Caco-2 (cell line): ENCODE measurements around the gene MAN1C1. TPM values are rescaled to one million over a fixed set of nuclear protein-coding genes. Genes with fewer than 3 reads are reported as not detected.

Experiments used
- BruUV-seq: library from RNA; stranded (reverse); fragments of 400-500 nt; replicated peaks from 2 replicates; lab custom pipeline; 2021; lab: Mats Ljungman, UMichigan
- CTCF ChIA-PET: fragments of 300-600 bp; sonication (Branson Sonifier 250); formaldehyde crosslinking; loops from one replicate; lab custom pipeline; 2022; ENCODE audit warnings: antibody characterized with exemption; lab: Charles Lee
- POLR2A ChIA-PET: fragments of 300-600 bp; sonication (Branson Sonifier 250); formaldehyde crosslinking; loops from one replicate; lab custom pipeline; 2022; ENCODE audit warnings: antibody characterized with exemption; lab: Charles Lee
- DNase-seq, 2 experiments: peaks; one replicate each; pipeline versions ENCODE4 v3.0.0 to v3.0.0-alpha.2; 2020 to 2022
- H3K27me3 ChIP-seq: replicated peaks from 2 replicates; pipeline ENCODE4 v1.6.0; 2011; ENCODE audit warnings: low read length; ENCODE audit not compliant: control insufficient read depth, insufficient read depth
- H3K36me3 ChIP-seq: 2 replicates; pipeline ENCODE4 v1.5.1; 2011; ENCODE audit warnings: low read length; ENCODE audit not compliant: control insufficient read depth, insufficient read depth
- H3K4me1 ChIP-seq: fragments of 250-450 bp; sonication (Bioruptor Pico); 2 replicates; pipeline ENCODE4 v1.5.1; 2020; ENCODE audit warnings: mild to moderate bottlenecking
- H3K4me3 ChIP-seq: 2 replicates; pipeline ENCODE4 v1.5.1; 2011; ENCODE audit warnings: low read depth, mild to moderate bottlenecking, control low read depth, low read length
- H3K9me3 ChIP-seq: fragments of 250-450 bp; sonication (Bioruptor Pico); 2 replicates; pipeline ENCODE4 v1.5.1; 2020; ENCODE audit warnings: mild to moderate bottlenecking, moderate library complexity
- H3K27ac Mint-ChIP-seq: one replicate; pipeline ENCODE4 v1.8.0; 2022; ENCODE audit warnings: mixed read lengths; ENCODE audit not compliant: unreplicated experiment
- H3K27me3 Mint-ChIP-seq: one replicate; pipeline ENCODE4 v1.8.0; 2022; ENCODE audit warnings: mixed read lengths; ENCODE audit not compliant: insufficient read depth, unreplicated experiment
- H3K36me3 Mint-ChIP-seq: one replicate; pipeline ENCODE4 v1.8.0; 2022; ENCODE audit warnings: mild to moderate bottlenecking, mixed read lengths; ENCODE audit not compliant: insufficient read depth, unreplicated experiment
- H3K4me1 Mint-ChIP-seq: one replicate; pipeline ENCODE4 v1.8.0; 2022; ENCODE audit warnings: low read depth, mixed read lengths; ENCODE audit not compliant: unreplicated experiment
- H3K4me3 Mint-ChIP-seq: one replicate; pipeline ENCODE4 v1.8.0; 2022; ENCODE audit warnings: mild to moderate bottlenecking, moderate library complexity, mixed read lengths; ENCODE audit not compliant: unreplicated experiment
- H3K9me3 Mint-ChIP-seq: one replicate; pipeline ENCODE4 v1.8.0; 2022; ENCODE audit warnings: mixed read lengths; ENCODE audit not compliant: unreplicated experiment
- CTCF ChIP-seq, 2 experiments: fragments of 200-600 bp in 1 of 2; IDR thresholded peaks; 1 replicate in 1 of 2; 2 replicates in 1 of 2; pipeline versions ENCODE4 v1.5.1 to v1.8.0; 2011 to 2022; ENCODE audit warnings: antibody characterized with exemption in 1 of 2, control low read depth in 1 of 2, inconsistent platforms in 1 of 2, low read depth in 1 of 2, low read length in 1 of 2, mild to moderate bottlenecking in 1 of 2, moderate library complexity in 1 of 2; ENCODE audit not compliant: insufficient read depth in 1 of 2, severe bottlenecking in 1 of 2, unreplicated experiment in 1 of 2
- intact Hi-C: fragments of 100-400 bp; cut with micrococcal nuclease; formaldehyde crosslinking; loops from one replicate; pipeline ENCODE4 v1.10.0; 2022; ENCODE audit not compliant: unreplicated experiment
- total RNA-seq: library from RNA; stranded (reverse); gene quantifications from 2 replicates; pipeline ENCODE4 v1.2.3, GENCODE V29; 2022

Gene MAN1C1
- total RNA-seq, 1 experiment from 2014 or later: 2.7 TPM

GRCh38 chr1:25675729-25676476, 59.3 kb downstream of the MAN1C1 start:
- Mint-ChIP-seq H3K9me3 (no peaks in the 10 kb centered on the region), H3K4me1 (no peaks in the 10 kb centered on the region), H3K36me3 (no peaks in the 10 kb centered on the region), H3K27me3 (no peaks in the 10 kb centered on the region), H3K4me3 (no peak overlapping the region), H3K27ac (no peak overlapping the region)
- Histone ChIP-seq H3K9me3 (no peaks in the 10 kb centered on the region), H3K4me1 (no peaks in the 10 kb centered on the region), H3K4me3 (no peak overlapping the region), H3K36me3 (no peaks in the 10 kb centered on the region), H3K27me3 (no peaks in the 10 kb centered on the region)
- ChIA-PET CTCF (no interaction called here), POLR2A (no interaction called here)
- no peak for TF ChIP-seq CTCF (IDR thresholded peaks at IDR 0.05; ENCODE audit: insufficient read depth in 1 of 2, low read depth in 1 of 2, low read length in 1 of 2, severe bottlenecking in 1 of 2, unreplicated experiment in 1 of 2)
- intact Hi-C loops: no loop called here
- no peak for DNase-seq
- BruUV-seq: no TSS peak

- Histone ChIP-seq H3K27me3 (no peaks in the 10 kb centered on the region), H3K4me1 (no peaks in the 10 kb centered on the region), H3K4me3 (no peak overlapping the region), H3K36me3 (no peaks in the 10 kb centered on the region), H3K9me3 (no peaks in the 10 kb centered on the region)
- H3K4me3 Mint-ChIP-seq: no peak overlapping the region
- no peaks in the 10 kb centered on the region for H3K9me3 Mint-ChIP-seq
- no peak overlapping the region for H3K27ac Mint-ChIP-seq
- TF ChIP-seq CTCF (IDR thresholded peaks at IDR 0.05; ENCODE audit: insufficient read depth in 1 of 2, low read depth in 1 of 2, low read length in 1 of 2, severe bottlenecking in 1 of 2, unreplicated experiment in 1 of 2): no peak
- no peaks in the 10 kb centered on the region for H3K27me3 Mint-ChIP-seq
- no TSS peak for BruUV-seq
- no peaks in the 10 kb centered on the region for H3K36me3 Mint-ChIP-seq
- CTCF ChIA-PET: interaction anchor here (0.6 kb wide), 1 partner anchor 58 kb away, joined by 3 read pairs; no protein-coding TSS in a partner anchor
- no peaks in the 10 kb centered on the region for H3K4me1 Mint-ChIP-seq
- intact Hi-C loops: no loop called here
- no peak for DNase-seq
- POLR2A ChIA-PET: no interaction called here
Observed at GRCh38 chr1:25676488-25676887, 59.9 kb downstream of the MAN1C1 start.

GRCh38 chr1:25677193-25677773, 60.7 kb downstream of the MAN1C1 start:
- H3K27ac Mint-ChIP-seq: no peak overlapping the region
- no peak overlapping the region for H3K4me3 Mint-ChIP-seq
- intact Hi-C loops: no loop called here
- ChIA-PET POLR2A (no interaction called here), CTCF (interaction anchor here (0.6 kb wide), 1 partner anchor 59 kb away, joined by 3 read pairs; no protein-coding TSS in a partner anchor)
- Histone ChIP-seq H3K27me3 (no peaks in the 10 kb centered on the region), H3K4me3 (no peak overlapping the region), H3K9me3 (no peaks in the 10 kb centered on the region), H3K36me3 (no peaks in the 10 kb centered on the region), H3K4me1 (no peaks in the 10 kb centered on the region)
- no TSS peak for BruUV-seq
- no peaks in the 10 kb centered on the region for H3K27me3 Mint-ChIP-seq
- no peak for DNase-seq
- no peaks in the 10 kb centered on the region for H3K36me3 Mint-ChIP-seq
- no peak for TF ChIP-seq CTCF (IDR thresholded peaks at IDR 0.05; ENCODE audit: insufficient read depth in 1 of 2, low read depth in 1 of 2, low read length in 1 of 2, severe bottlenecking in 1 of 2, unreplicated experiment in 1 of 2)
- H3K9me3 Mint-ChIP-seq: no peaks in the 10 kb centered on the region
- H3K4me1 Mint-ChIP-seq: no peaks in the 10 kb centered on the region
